ENCODE results near the gene ATP1A2.

Gene ATP1A2

DNA sequence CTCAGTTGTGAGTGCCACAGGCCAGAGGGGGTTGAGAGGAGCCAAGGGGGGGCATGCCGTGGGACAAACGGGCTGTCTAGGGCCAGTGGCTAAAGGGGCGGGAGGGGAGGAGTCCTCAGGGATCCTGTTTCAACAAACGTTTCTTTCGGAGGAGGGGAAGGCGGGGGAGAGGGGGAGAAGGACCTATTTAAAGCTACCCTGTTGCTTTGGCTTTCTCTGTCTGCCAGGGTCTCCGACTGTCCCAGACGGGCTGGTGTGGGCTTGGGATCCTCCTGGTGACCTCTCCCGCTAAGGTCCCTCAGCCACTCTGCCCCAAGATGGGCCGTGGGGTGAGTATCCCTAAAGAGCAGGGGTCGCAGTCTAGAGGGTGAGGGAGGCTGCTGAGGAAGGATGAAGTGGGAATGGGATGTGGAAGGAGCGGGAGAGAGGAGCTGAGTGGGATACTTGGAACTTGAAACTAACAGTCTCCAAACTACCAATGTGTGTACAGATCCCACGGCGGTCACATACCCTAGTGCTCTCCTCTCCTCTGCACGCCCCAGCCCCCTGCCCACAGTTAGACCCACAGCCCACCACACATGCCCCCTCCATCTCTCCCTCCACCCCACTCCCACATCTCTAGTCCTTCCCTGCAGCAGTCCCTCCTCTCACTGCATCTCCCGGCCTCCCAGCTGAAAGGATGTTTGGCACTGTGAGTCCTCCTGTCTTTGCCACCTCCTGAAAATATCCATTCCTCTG lies at the start of gene ATP1A2:
Gene ATP1A2 (plus strand): TSS at position 215 of the 738 bp plus-strand sequence. CDS start 103 bp downstream, at position 318.
- no peak for DNase-seq

- no peak for DNase-seq
Observed at GRCh38 chr1:160066829-160067745, 48.5 kb upstream of the ATP1A2 start.

- DNase-seq, result no peak
Observed at GRCh38 chr1:160068225-160068624, 47.3 kb upstream of the ATP1A2 start.

DNA sequence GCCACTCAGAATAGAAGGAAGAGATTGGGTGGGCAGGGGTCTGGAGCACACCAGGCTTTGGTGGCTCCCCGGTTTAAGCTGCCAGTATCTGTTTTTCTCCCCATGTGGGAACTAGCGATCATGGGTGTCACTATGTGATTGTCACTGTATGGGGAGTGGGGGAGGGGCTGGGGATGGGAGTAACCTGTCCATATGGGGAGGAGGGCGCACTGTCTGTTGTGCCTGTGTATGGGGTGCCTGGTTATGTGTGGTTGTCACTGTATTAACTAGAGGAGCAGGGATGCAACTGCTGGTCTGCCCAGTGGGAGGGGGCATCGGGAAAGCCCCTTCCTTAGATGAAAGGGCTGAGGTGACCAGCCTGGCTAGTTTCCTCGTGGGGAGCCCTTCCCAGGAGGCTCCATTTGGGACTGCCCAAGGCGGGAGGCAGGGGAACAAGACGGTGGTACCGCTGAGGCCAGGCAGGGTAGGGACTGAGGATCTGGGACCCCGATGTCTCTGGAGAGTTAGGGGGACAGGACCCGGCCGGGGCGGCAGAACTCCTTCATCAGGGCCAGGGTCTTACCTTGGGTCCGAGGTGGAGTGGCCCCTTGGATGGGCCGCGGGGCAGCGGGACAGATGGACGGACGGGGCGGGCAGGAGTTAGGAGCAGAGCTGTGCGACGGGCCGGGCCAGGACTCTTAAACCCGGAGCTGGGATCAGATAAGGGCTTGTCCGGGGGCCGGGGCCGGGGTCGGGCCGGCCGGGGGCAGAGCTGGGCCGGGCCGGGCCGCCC lies 45.9 kb upstream of the ATP1A2 start, which contains the start of gene KCNJ10:
Gene KCNJ10 (minus strand): TSS at position 701 of the 772 bp plus-strand sequence. CDS start 27,628 bp downstream, outside the sequence.
- DNase-seq, result no peak

GRCh38 chr1:160070243-160071163 lies 45.1 kb upstream of the ATP1A2 start:
- peak; percentile 54 for DNase-seq

- no peak for DNase-seq
Observed at GRCh38 chr1:160071289-160071688, 44.3 kb upstream of the ATP1A2 start.

GRCh38 chr1:160074865-160075264 lies 40.7 kb upstream of the ATP1A2 start:
- no peak for DNase-seq

- DNase-seq, result no peak
Observed at GRCh38 chr1:160075836-160076235, 39.7 kb upstream of the ATP1A2 start.

DNA sequence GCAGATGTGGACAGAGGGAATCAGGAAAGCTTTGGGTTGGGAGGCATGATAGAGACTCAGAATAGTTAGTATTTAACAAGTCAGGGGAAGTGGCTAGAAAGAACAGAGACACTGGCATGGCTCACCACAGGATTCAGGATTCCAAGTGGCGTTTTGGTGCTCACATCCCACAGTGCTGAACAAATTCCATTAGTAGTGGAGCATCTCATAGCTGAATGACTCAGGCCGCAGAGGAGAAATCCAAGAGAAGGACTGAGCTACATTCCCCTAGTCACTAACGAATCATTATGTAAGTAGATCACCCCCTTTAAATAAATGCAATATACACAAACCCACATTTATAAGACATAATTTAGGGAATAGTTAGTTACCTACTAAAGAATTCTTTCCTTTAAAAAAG lies 39.3 kb upstream of the ATP1A2 start:
- no peak for DNase-seq

DNA sequence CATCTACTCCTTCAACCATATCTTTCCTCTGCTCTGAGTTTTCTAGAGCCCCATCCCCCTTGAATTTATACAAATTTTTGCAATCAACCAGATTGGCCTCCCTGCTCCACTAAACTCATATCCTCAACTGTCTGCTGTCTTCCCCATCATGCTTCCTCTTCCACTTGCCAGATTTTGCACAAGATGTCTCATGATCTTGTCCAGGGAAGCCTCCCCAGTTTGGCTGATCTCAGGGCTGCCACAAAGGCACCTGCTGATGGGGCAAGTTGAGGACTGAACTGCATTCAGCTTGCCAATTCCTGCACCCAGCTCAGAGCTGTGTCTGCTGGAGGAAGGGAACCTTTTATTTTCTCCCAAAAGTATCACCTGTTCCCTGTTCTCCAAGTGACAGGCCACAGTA lies 38.1 kb upstream of the ATP1A2 start:
- DNase-seq, result no peak

DNA sequence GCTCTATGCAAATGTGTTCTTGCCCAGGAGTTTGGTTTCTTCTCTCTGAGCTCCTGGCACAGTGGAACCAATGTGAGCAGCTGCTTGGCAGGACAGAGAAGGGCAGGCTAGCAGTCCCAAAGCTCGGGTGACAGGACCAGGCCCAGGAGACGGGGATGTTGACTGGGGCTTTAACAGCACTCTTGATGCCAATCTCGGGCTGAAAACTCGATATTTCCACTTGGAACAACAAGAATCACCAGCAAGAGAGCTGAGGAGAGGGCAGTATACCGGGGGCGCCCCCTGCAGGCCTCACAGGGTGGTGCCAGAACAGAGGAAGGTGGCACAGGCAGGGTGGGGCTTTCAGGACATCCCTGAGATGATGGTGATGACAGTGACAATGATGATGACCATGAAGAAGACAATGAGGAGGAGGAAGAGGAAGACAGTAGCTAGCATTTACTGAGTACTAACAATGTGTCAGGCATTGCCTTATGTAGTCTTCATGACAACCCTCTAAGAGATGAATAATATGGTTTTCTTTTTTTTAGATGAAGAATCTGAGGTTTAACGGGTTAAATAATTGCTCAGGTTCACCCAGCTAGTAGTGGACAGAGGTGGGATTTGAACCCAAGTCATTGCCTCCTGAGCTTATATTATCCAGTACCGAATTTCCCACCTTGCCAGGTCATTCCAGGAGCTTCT lies 36.9 kb upstream of the ATP1A2 start:
- peak; percentile 60 for DNase-seq

- DNase-seq, result no peak
Observed at GRCh38 chr1:160079448-160079847, 36.1 kb upstream of the ATP1A2 start.

DNA sequence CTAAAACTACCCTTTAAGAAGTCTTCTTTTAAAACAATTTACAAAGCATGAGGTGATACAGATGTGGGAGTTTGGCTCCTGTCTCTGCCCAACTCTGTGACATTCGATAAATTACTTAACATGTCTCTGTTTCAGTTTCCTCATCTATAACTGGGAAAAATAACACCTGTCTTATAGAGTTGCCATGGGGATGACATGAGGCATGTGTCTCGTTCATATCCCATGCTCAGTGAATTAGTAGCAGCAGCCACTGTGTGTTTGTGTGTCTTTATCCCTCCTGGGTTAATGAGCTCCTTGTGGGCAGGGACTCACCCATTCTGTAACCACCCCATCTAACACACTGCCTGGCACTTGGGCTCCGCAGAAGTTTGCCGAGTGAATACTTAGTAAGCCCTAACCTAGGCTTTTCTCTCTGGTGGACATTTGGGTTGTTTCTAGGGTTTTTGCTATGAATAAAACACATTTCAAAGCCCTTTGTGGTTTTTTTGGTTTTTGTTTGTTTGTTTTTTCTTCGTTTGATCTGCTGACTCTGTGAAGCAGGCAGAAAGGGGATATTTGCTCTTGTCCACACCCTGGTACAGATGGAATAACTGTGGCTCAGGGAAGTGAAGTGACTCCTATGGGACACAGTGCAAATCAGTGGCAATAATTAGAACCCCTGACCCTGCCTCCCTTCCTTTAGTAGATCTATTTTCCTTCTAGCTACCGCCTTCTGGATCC lies 35.0 kb upstream of the ATP1A2 start:
- no peak for DNase-seq

DNA sequence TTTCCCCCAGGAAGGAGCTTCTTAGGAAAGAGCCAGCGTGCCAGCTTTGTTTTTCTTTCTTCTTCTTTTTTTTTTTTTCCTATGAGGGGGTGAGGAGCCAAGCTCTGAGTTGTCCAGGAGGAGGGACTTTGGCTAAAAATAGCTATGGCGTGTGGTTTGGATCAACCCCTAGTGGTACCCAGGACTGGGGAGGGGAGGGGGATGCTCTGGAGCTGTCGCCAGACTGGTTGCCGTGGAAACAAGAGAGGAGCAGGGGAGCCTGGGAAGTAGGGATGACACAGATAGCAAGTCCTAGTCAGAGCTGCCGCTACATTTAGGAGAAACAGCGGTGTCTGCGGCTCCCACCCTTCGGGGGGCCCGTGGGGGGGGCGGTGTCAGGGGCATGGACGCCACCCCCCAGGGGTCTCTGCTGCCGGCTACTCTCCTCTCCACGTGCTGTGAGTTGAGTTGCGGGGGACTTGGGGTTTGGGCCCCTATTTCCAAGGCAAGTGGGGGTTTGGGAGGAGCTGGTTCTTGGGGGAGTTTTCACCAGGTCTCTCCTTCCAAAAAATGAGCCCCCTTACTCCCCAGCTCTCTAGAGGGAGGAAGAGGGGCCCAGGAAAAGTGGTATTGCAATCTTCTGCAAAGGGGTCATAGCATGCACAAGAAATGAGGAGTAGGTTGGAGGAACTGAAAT lies 34.2 kb upstream of the ATP1A2 start, which contains the start of gene KCNJ9:
Gene KCNJ9 (plus strand): TSS at position 278 of the 676 bp plus-strand sequence. CDS start 2,493 bp downstream, outside the sequence.
- no peak for DNase-seq

- DNase-seq, result no peak
Observed at GRCh38 chr1:160082487-160082886, 33.1 kb upstream of the ATP1A2 start.

DNA sequence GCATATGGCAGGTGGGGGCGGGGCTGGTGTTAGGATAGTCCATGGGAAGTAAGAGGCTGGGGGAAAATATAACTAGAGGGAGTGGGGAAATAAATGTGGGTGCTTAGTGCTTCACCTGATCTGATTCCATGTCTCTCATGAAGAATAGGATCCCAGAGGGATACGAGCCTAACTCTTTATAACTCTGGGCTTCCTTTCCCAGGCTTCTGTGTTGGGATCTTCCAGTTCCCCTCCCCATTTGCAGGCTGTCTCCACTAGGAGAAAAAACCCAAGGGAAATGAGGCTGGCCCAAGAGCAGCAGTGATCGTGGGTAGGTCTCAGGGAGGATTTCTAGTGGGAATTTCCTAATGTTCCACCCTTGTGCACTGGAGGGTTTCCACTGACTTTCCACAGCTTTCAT lies 32.6 kb upstream of the ATP1A2 start:
- no peak for DNase-seq

GRCh38 chr1:160083968-160084770 lies 31.4 kb upstream of the ATP1A2 start:
- peak; percentile 80 for DNase-seq

DNA sequence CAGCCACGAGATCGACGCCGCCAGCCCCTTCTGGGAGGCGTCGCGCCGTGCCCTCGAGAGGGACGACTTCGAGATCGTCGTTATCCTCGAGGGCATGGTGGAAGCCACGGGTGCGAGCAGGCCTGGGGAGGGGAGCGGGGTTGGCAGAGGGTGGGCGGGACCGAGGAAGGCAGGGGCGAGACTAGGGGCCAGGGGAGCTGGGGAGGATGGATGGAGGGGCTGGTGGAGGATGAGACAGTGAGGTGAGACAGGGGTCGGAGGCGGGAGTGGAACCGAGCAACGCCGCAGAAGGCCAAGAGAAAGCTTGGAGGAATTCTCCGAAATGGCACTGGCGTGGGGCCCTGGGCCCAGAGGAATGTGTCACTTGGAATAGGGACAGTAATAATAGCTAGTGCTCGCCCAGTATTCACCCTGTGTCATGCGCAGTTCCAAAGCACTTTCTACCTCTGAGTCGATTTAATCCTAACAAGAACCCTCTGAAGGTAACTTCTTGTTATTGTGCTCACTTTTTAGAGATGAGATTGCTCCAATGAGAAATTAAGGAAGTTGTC lies 30.7 kb upstream of the ATP1A2 start:
- no peak for DNase-seq

Measured in activated naive CD4-positive, alpha-beta T cell treated with Interleukin-2 at 50 U/mL for 16 hours (primary cell).